SK-N-SH treated with all-trans-retinoic acid at 6 μM for 48 hours (cell line): ENCODE measurements around the gene DOCK1.
"Not testable (repeated sequence)": the region's sequence is repeated elsewhere in the genome, so short reads cannot be mapped to it uniquely, and the experiment has no call there.

Experiments
- ATAC-seq: fragments of 200-7000 bp; cut with Tn5 transposase; 3 replicates; pipeline ENCODE4 v1.9.1; 2020; ENCODE audit warnings: mild to moderate bottlenecking, moderate library complexity
- ARNTL ChIP-seq: fragments of 450-650 bp; formaldehyde crosslinking; IDR thresholded peaks from 2 replicates; pipeline ENCODE4 v1.5.0; 2020; ENCODE audit warnings: low read depth, mild to moderate bottlenecking, moderate library complexity, borderline replicate concordance
- BACH2 ChIP-seq: fragments of 250-450 bp; sonication (Bioruptor Pico); IDR thresholded peaks from 2 replicates; pipeline ENCODE4 v1.9.0; 2021; ENCODE audit warnings: mild to moderate bottlenecking, borderline replicate concordance
- CREB5 ChIP-seq: fragments of 250-450 bp; sonication (Bioruptor Pico); IDR thresholded peaks from 2 replicates; pipeline ENCODE4 v1.5.1; 2020; ENCODE audit warnings: low read depth, mild to moderate bottlenecking, moderate library complexity
- CSDC2 ChIP-seq: fragments of 250-450 bp; sonication (Bioruptor Pico); IDR thresholded peaks from 2 replicates; pipeline ENCODE4 v1.5.0; 2020; ENCODE audit warnings: mild to moderate bottlenecking, moderate library complexity
- CSRNP3 ChIP-seq: fragments of 250-450 bp; sonication (Bioruptor Pico); IDR thresholded peaks from 2 replicates; pipeline ENCODE4 v1.5.1; 2021; ENCODE audit warnings: mild to moderate bottlenecking, moderate library complexity
- ESRRG ChIP-seq: fragments of 250-450 bp; sonication (Bioruptor Pico); IDR thresholded peaks from 2 replicates; pipeline ENCODE4 v1.6.1; 2021; ENCODE audit warnings: mild to moderate bottlenecking
- GLIS3 ChIP-seq: fragments of 250-450 bp; sonication (Bioruptor Pico); IDR thresholded peaks from 2 replicates; pipeline ENCODE4 v1.5.0; 2020; ENCODE audit warnings: mild to moderate bottlenecking, moderate library complexity
- ISL1 ChIP-seq: fragments of 250-450 bp; sonication (Bioruptor Pico); IDR thresholded peaks from 2 replicates; pipeline ENCODE4 v2.1.2; 2022; ENCODE audit warnings: mild to moderate bottlenecking, moderate library complexity
- PATZ1 ChIP-seq: fragments of 250-450 bp; sonication (Bioruptor Pico); IDR thresholded peaks from 2 replicates; pipeline ENCODE4 v1.8.0; 2020; ENCODE audit warnings: mild to moderate bottlenecking, moderate library complexity, borderline replicate concordance
- RARB ChIP-seq: fragments of 250-450 bp; sonication (Bioruptor Pico); IDR thresholded peaks from 2 replicates; pipeline ENCODE4 v1.8.0; 2021; ENCODE audit warnings: mild to moderate bottlenecking, moderate library complexity
- SNAI2 ChIP-seq: fragments of 250-450 bp; sonication (Bioruptor Pico); IDR thresholded peaks from 2 replicates; pipeline ENCODE4 v1.5.0; 2020; ENCODE audit warnings: mild to moderate bottlenecking, moderate library complexity
- TCF4 ChIP-seq: fragments of 250-450 bp; sonication (Bioruptor Pico); IDR thresholded peaks from 2 replicates; pipeline ENCODE4 v1.8.0; 2021; ENCODE audit warnings: mild to moderate bottlenecking, moderate library complexity, borderline replicate concordance
- TOX ChIP-seq: fragments of 250-450 bp; sonication (Bioruptor Pico); IDR thresholded peaks from 2 replicates; pipeline ENCODE4 v1.8.0; 2021; ENCODE audit warnings: mild to moderate bottlenecking, moderate library complexity, borderline replicate concordance
- TSHZ2 ChIP-seq: fragments of 250-450 bp; sonication (Bioruptor Pico); IDR thresholded peaks from 2 replicates; pipeline ENCODE4 v1.5.0; 2020; ENCODE audit warnings: mild to moderate bottlenecking, moderate library complexity
- ZC3H10 ChIP-seq: fragments of 250-450 bp; sonication (Bioruptor Pico); IDR thresholded peaks from 2 replicates; pipeline ENCODE4 v1.5.1; 2021; ENCODE audit warnings: mild to moderate bottlenecking, moderate library complexity
- ZFP3 ChIP-seq: fragments of 250-450 bp; sonication (Bioruptor Pico); IDR thresholded peaks from 2 replicates; pipeline ENCODE4 v1.5.0; 2020; ENCODE audit warnings: mild to moderate bottlenecking, moderate library complexity
- ZFP30 ChIP-seq: fragments of 450-650 bp; formaldehyde crosslinking; IDR thresholded peaks from 2 replicates; pipeline ENCODE4 v1.5.0; 2022; ENCODE audit warnings: mild to moderate bottlenecking, moderate library complexity
- ZNF565 ChIP-seq: fragments of 450-650 bp; formaldehyde crosslinking; conservative IDR thresholded peaks from 2 replicates; pipeline ENCODE4 v1.5.0; 2020; ENCODE audit warnings: low read depth, mild to moderate bottlenecking, moderate library complexity
- ZNF70 ChIP-seq: fragments of 450-650 bp; formaldehyde crosslinking; IDR thresholded peaks from 2 replicates; pipeline ENCODE4 v1.5.0; 2020; ENCODE audit warnings: mild to moderate bottlenecking, moderate library complexity

Gene DOCK1

GRCh38 chr10:126889421-126889820 is 15.8 kb upstream of the DOCK1 start:
- ATAC-seq = no peak
- no peak for TF ChIP-seq ESRRG (CRISPR knock-in tag)
- TF ChIP-seq TOX (CRISPR knock-in tag) = no peak

GRCh38 chr10:126890797-126891196 is 14.4 kb upstream of the DOCK1 start:
- ATAC-seq = not testable (repeated sequence)

GRCh38 chr10:126892226-126893175 is 12.7 kb upstream of the DOCK1 start:
- no peak for TF ChIP-seq CSDC2 (CRISPR knock-in tag)
- no peak for TF ChIP-seq RARB (CRISPR knock-in tag)
- TF ChIP-seq CREB5 (CRISPR knock-in tag) = no peak
- ATAC-seq = no peak

GRCh38 chr10:126893206-126893605 is 12.0 kb upstream of the DOCK1 start:
- no peak for ATAC-seq
- TF ChIP-seq ISL1 (no peak), ZNF70 (CRISPR knock-in tag) (no peak), TSHZ2 (no peak), GLIS3 (CRISPR knock-in tag) (no peak), ESRRG (CRISPR knock-in tag) (no peak), RARB (CRISPR knock-in tag) (no peak), TCF4 (CRISPR knock-in tag) (no peak)

GRCh38 chr10:126893841-126894240 is 11.4 kb upstream of the DOCK1 start:
- no peak for ATAC-seq
- TF ChIP-seq ZNF70 (CRISPR knock-in tag) (no peak), ZFP3 (CRISPR knock-in tag) (no peak), ISL1 (no peak), ARNTL (CRISPR knock-in tag) (no peak), CSDC2 (CRISPR knock-in tag) (no peak), CREB5 (CRISPR knock-in tag) (no peak)

- no peak for ATAC-seq
- TF ChIP-seq ISL1 (no peak), ESRRG (CRISPR knock-in tag) (no peak), ZC3H10 (CRISPR knock-in tag) (no peak), SNAI2 (CRISPR knock-in tag) (no peak), CSDC2 (CRISPR knock-in tag) (no peak), CREB5 (CRISPR knock-in tag) (no peak), ZNF70 (CRISPR knock-in tag) (no peak), PATZ1 (no peak), TOX (CRISPR knock-in tag) (no peak), ZNF565 (CRISPR knock-in tag) (no peak), GLIS3 (CRISPR knock-in tag) (no peak), TCF4 (CRISPR knock-in tag) (no peak), ZFP30 (CRISPR knock-in tag) (no peak), CSRNP3 (no peak), ARNTL (CRISPR knock-in tag) (no peak), BACH2 (CRISPR knock-in tag) (no peak)
These were observed 9.9 kb upstream of the DOCK1 start for GRCh38 chr10:126895214-126895781.
